Activated CD8-positive, alpha-beta memory T cell treated with anti-CD3 and anti-CD28 coated beads, Interleukin-2, amount 50 U/mL, for 24 hours (primary cell): ENCODE measurements around the gene CUX1.

Experiments used
- DNase-seq: peaks from one replicate; pipeline ENCODE4 v3.0.0-alpha.2; 2020; ENCODE audit errors: extremely low read depth

CUX1 gene

GRCh38 chr7:101937717-101938514 is 120.5 kb downstream of the CUX1 start:
- no peak for DNase-seq

DNA sequence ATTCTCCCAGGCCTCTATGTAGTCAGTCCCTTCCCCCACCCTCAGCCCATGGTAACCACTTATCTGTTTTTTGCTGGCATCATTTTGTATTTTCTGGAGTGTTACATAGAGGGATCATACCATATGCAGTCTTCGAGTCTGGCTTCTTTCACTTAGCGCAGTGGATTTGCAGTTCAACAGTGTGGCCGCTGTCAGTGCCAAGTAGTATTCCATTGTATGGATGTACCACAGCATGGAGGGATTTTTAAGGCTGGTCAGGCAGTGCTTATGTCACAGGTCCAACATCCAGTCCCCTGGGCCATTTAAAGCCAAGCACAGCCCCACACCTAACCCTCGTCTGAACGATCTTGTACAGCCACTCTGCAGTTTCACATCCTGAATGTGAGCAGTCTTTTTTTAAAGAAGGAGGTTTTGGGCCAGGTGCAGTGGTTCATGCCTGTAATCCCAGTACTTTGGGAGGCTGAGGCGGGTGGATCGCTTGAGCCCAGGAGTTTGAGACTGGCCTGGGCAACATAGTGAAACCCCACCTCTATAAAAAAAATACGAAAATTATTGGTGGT is 121.8 kb downstream of the CUX1 start:
- DNase-seq = no peak

GRCh38 chr7:101940151-101940550 is 122.7 kb downstream of the CUX1 start:
- DNase-seq = no peak

DNA sequence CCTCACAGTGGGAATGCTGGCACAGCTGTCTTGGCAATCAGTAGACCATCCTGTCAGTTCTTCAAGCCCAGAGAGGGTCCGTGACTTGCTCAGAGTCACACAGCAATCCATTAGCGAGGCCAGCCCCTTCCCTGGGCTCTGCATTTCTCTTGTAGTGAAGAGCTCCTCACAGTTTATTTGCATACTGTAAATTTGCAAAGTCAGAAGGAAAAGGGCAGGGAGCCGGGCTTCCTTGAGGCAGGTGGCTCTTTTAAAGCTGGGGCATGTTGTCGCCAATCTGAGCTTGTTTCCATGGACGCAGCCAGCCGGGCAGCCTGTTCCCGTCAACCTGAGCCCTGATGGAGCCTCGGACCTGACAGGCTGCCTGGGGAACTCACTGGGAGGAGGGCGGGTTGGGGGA is 123.4 kb downstream of the CUX1 start:
- no peak for DNase-seq

GRCh38 chr7:101941481-101942383 is 124.3 kb downstream of the CUX1 start:
- DNase-seq = no peak

- no peak for DNase-seq
These were observed 125.3 kb downstream of the CUX1 start for GRCh38 chr7:101942603-101943210.

DNA sequence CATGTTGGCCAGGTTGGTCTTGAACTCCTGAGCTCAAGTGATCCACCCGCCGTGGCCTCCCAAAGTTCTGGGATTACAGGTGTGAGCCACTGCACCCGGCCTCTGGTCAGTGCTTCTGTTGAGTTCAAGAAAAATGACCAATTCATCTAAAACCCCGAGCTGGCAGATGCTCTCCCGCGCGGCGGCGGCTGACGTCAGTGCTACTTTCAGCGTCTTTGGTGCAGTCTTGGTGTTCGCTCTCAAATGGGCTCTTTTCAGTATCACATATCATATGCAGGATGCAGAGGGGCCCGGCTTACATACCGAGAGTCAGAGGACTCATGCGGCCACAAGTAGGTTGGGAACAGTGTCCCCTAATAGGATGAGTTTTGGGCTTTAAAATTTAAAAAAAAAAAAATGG is 125.9 kb downstream of the CUX1 start:
- DNase-seq = no peak

- no peak for DNase-seq
These were observed 126.6 kb downstream of the CUX1 start for GRCh38 chr7:101943889-101944600.

DNA sequence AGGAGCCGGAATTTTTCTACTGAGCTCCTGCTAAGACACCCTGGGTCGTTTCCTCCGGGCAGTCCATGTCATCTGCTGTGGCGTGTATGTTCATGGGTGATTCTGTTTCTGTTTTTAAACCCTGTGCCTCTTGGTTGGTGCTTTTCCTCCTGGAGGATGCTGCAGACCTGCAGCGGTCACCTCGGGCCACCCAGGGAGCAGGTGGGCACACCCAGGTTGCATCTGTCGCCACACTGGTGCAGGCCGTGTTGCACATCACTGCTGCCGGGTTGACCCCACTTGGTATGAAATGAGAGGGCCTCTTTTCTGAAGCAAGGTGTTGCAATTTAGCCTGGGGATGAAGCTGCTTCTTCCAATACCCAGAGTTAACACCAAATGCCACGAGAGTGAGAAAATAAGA is 127.2 kb downstream of the CUX1 start:
- no peak for DNase-seq

DNA sequence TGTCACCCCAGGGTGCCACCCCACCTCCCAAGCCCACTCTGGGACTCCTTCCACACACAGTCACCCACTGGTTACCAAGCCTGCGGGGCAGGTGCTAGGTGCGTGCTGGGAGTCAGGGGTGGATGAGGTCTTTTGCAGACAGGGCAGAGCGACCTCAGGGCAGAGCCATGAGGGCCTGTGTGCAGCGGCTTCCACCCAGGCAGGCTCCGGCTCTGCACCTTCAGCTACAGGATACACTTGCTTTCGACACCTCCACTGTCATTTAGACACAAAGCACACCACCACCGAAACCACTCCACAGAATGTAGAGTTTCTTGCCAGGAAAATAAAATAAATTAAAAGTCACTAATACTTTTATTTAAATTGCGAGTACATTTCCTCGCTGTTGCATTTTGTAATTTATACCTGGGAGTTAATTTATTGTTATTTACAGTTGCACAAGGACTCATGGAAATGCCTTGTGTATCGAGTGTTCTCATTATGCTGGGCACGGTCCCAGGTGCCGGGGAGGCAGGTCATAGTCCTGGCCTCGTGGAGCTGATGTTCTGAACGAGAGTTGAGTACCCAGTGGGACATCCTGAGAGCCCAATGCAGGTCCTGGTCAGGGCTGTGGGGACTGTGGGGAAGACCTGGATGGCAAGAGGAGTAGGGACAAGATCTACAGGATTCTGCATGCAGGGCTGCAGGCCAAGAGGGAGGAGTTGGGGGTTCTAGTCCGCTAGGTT is 127.8 kb downstream of the CUX1 start:
- no peak for DNase-seq

DNA sequence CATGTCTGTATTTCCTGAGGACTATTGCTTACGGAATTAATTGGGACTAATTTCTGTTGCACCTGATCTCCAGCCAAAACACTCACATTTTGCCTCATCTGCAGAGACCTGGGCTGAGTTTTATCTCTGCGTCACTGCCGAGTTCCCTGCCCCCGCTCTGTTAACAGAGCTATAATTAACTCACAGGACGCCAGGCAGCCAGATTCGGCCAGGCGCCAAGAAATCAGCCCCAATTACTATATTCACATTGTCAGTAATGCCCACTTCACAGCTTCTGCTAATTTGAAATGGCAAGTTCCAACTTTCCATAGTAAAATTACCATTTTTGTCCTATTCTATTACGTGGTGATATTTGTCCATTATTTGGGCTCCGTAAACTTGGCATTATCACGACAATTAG is 130.5 kb downstream of the CUX1 start:
- DNase-seq = no peak

- no peak for DNase-seq
These were observed 131.2 kb downstream of the CUX1 start for GRCh38 chr7:101948650-101949049.

DNA sequence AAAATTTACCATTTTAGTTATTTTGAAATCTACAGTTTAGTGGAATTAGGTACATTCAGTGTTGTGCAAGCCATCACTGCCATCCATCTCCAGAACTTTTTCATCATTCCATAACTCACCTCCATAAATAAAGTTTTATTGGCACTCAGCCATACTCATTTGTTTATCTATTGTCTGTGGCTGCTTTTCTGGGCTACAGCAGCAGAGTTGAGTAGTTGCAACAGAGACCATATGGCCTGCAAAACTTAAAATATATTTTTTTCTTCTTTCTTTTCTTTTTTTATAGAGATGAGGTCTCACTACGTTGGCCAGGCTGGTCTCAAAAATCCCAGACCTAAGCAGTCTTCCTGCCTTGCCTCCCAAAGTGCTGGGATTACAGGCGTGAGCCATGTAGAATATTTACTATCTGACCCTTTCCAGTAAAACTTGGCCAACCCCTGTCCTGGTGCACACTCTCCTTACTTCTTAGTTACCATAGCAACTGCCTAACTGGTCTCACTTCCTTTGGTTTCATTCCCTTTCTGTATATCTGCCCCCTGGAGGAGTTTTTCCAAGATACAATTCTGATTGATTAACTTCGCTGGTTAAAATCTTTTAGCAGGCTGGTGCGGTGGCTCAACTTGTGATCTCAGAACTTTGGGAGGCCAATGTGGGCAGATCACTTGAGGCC is 133.2 kb downstream of the CUX1 start:
- DNase-seq = no peak

- no peak for DNase-seq
These were observed 134.3 kb downstream of the CUX1 start for GRCh38 chr7:101951757-101952156.

DNA sequence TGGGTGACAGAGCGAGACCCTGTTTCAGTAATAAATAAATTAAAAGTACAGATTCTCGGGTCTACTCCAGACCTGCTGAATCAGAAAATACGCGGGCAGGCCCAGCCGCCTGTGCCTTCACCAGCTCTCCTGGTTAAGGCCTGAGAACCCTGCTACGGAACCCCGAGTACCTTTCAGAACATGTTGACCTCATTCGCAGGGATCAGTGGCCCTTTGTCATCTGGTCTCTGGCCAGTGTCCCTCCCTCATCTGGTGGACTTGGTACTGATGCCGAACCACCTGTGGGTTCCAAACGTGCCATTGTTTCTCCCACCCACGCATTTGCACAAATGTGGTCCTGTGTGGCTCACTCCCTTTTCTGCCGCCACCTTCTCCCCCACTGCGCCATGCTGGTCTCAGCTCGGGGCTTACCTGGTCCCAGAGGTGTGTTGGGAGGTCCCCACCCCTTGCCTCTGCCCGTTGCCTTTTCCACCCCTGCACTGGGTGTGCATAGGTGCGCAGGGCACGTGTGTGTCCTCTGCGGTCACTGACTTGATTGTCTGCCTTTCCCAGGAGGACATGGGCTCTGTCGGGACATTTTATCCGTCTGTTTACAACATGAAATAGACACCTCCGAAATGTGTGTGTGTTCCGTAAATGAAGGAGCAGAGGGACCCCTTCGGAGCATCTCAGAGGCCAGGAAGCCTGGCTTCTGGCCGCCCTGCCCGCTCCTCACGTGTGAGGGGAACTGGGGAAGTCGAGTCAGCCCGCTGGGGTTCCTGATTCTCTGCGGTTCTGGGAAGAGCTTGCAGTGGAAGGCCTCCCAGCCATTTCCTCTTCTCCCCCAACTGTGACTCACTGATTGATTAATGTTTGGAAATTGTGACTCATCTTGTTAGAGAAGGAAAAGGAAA is 135.2 kb downstream of the CUX1 start:
- DNase-seq = no peak

DNA sequence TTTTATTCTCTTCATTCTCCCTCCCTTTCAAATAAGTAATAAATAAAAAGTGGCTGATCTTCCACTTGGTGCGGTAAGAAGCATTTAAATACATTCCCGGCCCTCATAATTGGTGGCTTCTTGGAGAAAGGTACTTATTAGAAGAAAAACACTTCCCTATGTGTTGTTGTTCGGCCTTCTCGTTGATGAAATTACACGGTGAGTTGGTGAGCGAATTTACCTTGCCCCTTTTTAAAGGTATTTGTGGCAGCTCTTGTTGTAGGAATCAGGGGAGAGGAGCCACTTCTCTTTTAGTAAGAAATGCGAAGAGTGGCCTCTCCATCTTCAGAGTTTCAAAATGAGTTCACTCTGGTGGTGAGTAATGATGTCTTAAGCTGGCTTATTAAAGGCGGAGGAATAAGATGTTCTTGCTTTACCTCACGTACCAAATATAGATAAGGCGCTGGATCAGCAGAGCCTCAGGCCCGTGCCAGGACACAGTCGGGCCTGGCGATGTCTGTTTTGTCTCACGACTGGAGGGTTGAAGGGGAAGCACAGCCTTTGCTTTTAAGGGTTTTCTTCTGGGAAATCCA is 135.9 kb downstream of the CUX1 start:
- no peak for DNase-seq

- no peak for DNase-seq
These were observed 137.1 kb downstream of the CUX1 start for GRCh38 chr7:101954499-101954898.

- no peak for DNase-seq
These were observed 138.7 kb downstream of the CUX1 start for GRCh38 chr7:101956130-101956529.
